ENCODE data around the gene GRHPR.
A peak's percentile ranks its signal among the peaks of the same experiment; 100 is the strongest.
"Not testable (repeated sequence)": the region's sequence is repeated elsewhere in the genome, so short reads cannot be mapped to it uniquely, and the experiment has no call there.

The GRHPR gene

DNA sequence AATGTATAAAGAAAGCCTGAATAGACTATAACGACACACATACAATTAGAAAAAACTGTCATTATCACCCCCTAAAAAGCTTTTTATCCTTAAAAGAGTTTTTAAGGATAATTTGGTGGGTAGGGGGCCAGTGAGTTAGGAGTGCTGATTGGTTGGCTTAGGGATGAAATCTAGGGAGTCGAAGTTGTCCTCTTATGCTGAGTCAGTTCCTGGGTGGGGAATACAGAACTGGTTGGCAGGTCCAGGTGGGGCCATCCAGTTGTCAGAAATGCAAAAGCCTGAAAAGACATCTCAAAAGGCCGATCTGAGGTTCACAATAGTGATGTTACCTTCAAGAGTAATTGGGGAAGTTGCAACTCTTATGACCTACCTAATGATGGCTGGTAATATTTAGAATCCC lies 29.1 kb downstream of the GRHPR start:
- no peak for DNase-seq

DNA sequence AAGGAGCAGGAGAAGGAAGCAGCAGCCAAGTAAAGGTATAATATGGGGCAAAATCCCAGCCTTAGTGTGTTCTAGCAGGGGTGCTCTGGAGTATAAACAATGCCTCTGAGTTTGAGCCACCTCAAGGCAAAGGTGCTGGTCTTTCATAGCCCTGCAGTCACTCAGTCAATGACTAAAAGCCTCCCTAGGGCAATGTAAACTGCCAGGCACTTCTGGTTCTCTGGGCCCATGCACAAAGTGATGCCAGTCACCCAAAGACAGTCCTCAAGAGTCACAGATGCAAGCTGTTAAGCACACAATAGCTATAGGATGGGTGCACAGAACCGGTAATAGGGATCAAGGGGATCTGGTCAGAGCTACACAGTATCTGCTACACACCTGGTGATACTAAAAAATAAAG lies 30.1 kb downstream of the GRHPR start:
- DNase-seq = no peak

DNA sequence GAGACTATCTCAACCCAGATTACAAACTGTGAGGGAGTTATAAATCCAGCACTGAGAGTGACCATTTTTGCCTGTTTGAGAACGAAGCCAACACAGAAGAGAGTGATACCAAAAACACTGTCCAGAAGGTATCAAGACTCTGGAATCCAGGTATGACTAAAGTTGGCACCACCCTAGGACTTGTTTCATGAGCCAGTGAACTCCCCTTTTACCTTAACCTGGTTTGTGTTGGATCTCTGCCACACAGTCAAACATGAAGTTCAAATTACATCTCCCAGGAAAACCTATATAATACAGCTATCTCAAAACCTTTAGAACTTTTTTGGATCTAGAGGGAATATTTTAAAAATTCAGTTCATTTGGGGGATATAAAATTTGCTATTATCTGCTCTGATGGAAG lies 31.3 kb downstream of the GRHPR start:
- no peak for DNase-seq

GRCh38 chr9:37454238-37454637 lies 31.7 kb downstream of the GRHPR start:
- DNase-seq = no peak

DNA sequence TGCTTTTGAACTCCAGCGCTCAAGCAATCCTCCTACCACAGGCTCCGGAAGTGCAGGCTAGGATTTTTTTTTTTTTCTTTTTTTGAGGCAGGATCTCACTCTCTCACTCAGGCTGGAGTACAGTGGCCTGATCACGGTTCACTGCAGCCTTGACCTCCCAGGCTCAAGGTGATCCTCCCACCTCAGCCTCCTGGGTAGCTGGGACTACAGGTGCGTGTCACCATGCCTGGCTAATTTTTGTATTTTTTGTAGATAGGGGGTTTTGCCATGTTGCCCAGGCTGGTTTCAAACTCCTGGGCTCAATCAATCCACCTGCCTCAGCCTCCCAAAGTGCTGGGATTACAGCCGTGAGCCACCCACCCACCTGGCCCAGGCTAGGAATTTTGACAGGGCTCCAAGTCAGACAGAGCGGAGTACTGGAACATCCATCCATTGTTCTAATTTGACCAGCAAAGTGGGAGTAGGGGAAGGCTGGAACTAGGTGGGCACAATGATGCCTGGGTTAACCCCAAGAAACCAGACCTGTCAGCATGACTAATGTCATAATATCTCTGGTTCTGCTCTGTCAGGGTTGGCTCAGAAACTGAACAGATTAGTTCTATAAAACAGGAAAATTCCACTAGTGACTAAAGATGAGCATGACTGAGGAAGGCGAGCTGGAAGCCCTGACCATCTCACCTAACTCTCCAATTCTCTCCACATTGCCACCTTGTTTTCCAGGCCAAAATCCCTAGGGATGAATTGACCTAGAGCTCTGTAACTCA lies 33.6 kb downstream of the GRHPR start:
- no peak for DNase-seq

DNA sequence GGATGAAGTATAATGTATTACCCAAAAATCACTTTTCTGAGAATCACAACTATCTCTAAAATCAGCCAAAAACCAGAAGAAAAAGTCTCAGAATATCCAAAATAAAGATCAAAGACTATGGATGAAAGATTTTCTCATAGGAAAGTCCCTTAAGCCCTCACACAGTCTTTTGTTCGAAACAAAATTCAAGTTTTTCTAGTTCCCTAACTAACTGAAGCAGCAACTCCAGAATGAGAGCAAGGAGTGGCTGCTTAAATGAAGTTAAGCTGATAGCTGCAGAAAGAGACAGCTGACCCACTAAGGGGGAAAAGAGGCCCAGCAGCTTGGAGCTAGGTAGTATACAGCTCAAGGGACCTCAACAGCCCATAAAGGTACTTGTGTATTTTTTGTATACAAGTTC lies 34.3 kb downstream of the GRHPR start:
- DNase-seq = no peak

GRCh38 chr9:37464006-37464405 lies 41.5 kb downstream of the GRHPR start:
- DNase-seq = no peak

DNA sequence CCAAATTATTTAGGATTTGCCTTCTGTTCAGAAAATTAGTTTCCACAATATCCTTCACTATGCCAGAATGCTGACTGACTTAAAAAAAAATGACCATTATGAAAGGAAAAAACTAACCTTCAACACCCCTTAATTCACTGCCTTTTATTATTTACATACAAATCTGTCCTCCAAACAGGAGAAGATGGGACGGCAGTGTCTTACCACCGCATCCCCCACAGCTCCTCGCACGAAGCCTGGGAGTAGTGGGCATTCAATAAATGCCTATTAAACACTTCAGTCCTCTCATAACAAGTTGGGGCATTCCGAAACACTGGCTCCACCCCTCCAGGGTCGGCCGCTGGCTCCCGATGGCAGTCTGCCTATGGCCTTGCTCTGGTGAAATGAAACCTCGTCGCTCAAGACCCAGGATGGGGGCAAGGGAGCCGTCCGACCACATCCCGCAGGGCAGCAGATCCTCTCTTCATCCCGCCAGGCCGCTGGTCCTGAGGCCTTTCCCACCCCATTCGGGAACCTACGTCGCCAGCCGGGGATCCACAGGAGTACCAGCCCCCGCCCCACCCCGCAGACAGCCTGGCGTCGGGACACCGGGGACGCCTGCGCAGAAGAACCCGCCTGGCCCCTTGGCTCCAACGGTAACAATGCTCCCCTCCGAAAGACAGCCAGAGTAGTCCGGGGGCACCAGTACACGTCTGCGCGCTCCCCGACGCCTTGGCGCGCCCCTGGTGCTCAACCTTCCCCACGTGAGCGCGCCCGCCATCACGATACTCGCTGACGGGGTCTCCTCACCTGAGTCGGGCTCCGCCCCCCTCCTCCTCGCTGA lies 42.1 kb downstream of the GRHPR start:
- peak; percentile 75 for DNase-seq

DNA sequence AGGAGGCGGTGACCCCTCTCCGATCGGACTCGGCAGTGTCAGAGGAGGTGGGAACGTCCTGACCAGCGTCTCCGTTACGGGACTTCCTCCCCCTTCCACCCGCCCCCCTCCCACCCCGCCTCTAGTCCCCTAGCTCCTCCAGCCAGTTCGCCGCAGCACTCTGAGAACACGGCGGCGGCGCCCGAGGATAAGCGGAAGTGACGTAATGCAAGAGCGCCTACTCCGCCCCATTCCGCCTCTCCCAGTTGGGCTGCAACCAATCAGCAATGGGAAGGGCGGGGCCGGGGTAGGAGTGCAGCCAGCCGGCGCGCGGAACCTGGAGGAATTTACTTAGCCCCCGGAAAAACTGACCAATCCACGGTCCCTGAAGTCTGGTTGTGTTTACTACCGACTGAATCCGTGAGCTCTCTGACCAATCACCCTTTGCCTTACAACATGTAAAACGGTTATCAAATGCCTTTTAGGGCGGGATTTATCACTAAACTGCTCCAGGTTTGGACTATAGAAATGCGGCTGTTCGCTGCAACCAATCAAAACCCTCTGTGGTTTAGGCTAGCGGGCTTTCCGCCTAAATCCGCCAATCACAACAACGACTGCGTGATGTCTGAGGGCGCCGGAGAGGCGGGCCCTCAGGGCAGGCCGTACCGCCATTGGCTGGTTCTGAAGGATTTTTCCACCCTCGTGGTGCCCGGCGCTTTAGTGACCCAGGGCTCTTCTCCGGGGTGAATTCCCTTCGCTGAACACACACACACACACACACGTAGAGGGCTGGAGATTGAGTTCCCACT lies 42.9 kb downstream of the GRHPR start, which contains the start of gene ZBTB5:
Gene ZBTB5, minus strand, starts transcription at position 202 of the 788 bp plus-strand sequence. CDS start 22,899 bp downstream, outside the sequence.
- DNase-seq = peak; percentile 99

GRCh38 chr9:37466037-37466709 lies 43.7 kb downstream of the GRHPR start:
- no peak for DNase-seq

- DNase-seq = not testable (repeated sequence)
These were observed 45.0 kb downstream of the GRHPR start for GRCh38 chr9:37467530-37467929.

- no peak for DNase-seq
These were observed 46.1 kb downstream of the GRHPR start for GRCh38 chr9:37468620-37469019.

GRCh38 chr9:37471942-37472684 lies 49.6 kb downstream of the GRHPR start:
- DNase-seq = no peak

DNA sequence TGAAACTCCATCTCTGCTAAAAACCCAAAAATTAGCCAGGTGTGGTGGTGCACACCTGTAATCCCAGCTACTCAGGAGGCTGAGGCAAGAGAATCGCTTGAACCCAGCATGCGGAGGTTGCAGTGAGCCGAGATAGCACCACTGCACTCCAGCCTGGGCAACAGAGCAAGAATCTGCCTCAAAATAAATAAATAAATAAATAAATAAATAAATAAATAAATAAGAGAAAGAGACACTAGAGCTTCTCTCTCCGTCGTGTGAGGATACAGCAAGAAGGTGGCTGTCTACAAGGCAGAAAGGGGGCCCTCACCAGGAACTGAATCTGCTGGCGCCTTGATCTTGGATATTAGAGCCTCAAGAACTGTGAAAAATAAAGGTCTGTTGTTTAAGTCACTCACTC lies 51.5 kb downstream of the GRHPR start:
- DNase-seq = not testable (repeated sequence)

- DNase-seq = no peak
These were observed 51.9 kb downstream of the GRHPR start for GRCh38 chr9:37474438-37474837.

DNA sequence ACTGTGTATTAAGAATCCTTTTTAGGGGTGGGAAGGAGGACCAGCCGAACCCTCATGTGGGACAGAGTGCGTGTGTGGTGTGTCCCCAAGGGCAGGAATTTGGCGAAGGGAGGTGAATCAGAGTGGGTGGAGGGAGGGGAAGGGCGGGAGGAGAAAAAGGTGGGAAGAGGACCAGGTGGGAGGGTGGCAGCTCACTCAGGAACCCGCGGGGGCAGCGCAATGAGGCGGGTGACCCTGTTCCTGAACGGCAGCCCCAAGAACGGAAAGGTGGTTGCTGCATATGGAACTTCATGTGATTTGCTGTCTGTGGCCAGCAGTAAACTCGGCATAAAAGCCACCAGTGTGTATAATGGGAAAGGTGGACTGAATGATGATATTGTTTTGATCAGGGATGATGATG lies 54.4 kb downstream of the GRHPR start:
- no peak for DNase-seq

- not testable (repeated sequence) for DNase-seq
These were observed 54.9 kb downstream of the GRHPR start for GRCh38 chr9:37477443-37477842.

GRCh38 chr9:37477987-37478619 lies 55.6 kb downstream of the GRHPR start:
- DNase-seq = not testable (repeated sequence)

DNA sequence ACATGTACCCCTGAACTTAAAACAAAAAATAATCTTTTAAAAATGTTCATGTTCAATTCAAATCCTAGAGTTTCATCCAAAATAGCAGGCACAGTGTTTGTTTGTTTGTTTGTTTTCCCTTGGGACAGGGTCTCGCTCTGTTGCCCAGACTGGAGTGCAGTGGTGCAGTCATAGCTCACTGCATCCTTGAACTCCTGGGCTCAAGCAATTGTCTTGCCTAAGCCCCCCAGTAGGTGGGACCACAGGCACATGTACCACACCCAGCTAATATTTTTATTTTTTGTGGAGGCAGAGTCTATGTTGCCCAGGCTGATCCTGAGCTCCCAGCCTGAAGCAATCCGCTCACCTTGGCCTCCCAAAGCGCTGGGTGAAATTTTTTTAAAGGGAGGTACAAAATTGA lies 58.3 kb downstream of the GRHPR start:
- DNase-seq = no peak

DNA sequence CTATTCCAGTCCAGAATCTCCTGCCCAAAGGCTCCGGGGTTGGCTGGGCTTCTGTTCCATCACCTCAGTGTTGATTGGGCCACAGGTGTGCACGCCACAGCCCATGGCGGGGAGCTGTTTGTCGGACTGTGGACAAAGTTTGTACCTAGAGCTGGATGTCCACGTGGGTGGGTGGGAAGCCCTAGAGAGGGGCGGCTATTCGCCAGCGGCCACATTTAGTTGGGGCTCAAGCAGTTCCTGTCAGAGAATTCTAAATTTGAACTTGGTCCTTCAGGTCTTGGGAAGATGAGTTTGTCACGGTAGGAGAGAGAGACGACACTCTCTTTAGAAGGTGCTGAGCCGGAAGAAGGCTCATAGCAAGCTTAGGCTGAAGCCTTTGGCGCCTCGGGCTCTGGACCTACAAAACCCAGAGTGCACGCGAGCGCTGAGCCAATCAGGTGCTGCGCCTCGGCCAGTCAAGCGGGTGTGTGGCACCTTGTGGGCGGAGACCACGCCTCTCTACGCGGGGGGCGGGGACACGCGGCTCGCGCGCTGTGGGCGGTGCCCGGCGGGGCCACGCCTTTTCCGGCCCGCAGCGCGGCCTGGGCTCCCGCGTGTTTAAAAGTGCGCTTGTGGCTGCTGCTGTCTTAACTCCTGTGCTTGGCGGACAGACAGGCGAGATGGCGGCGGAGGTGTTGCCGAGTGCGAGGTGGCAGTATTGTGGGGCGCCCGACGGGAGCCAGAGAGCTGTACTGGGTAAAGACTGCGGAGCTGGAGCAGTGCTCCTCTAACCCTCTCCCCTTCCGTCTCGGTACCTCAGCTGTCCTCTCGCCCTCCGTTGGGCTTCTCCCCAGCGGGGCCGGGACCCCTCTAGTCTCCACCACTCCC lies 63.1 kb downstream of the GRHPR start, which contains the start of gene POLR1E:
Gene POLR1E, plus strand, starts transcription at position 560 of the 867 bp plus-strand sequence. Its CDS starts 100 bp downstream, at position 660.
- peak; percentile 96 for DNase-seq
